ENCODE data around the gene POLL.

The POLL gene

DNA sequence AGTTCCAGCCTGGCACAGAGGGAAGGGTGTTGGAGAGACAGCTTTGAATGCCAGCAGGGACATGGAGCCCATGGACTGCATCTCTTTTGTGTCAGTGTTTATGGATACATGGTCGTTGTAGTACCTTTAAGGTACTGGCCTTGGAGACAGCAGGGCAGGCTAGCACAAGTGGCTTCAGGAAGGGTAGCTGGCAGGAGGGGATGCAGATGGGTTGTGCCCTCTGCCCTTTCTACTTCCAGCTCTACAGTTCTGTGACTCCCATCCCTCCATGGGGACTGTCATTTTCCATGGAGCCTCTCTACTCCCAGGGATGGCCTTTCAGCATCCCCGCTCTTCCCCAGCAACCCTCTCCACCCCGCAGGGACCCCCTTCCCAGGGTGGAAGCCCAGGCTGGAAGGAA lies 25.1 kb downstream of the POLL start:
- H3K4me3 ChIP-seq (ENCODE audit: low read depth, low read length): no peak overlapping the region
- TF ChIP-seq, protein P1, sequence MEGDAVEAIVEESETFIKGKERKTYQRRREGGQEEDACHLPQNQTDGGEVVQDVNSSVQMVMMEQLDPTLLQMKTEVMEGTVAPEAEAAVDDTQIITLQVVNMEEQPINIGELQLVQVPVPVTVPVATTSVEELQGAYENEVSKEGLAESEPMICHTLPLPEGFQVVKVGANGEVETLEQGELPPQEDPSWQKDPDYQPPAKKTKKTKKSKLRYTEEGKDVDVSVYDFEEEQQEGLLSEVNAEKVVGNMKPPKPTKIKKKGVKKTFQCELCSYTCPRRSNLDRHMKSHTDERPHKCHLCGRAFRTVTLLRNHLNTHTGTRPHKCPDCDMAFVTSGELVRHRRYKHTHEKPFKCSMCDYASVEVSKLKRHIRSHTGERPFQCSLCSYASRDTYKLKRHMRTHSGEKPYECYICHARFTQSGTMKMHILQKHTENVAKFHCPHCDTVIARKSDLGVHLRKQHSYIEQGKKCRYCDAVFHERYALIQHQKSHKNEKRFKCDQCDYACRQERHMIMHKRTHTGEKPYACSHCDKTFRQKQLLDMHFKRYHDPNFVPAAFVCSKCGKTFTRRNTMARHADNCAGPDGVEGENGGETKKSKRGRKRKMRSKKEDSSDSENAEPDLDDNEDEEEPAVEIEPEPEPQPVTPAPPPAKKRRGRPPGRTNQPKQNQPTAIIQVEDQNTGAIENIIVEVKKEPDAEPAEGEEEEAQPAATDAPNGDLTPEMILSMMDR (IDR thresholded peaks at IDR 0.05; ENCODE audit: low read depth, low read length): no peak

DNA sequence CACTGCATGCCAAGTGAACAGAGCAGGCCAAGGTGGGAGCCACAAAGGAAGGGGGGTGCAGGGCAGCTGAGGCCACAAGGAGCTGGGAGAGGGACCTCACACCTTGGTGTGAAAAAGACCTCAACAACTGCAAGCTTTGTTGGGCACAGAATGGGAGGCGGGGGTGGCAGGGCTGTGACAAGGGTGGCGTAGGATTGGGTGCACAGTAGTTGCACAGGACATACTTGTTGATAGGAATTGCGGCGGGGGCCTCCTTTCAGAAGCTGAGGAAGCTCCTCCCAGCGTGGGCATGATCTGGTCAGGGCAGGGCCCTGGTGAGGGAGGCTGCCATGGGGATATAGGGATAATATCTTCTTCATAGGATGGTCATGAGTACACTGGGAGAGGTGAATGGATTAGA lies 25.8 kb downstream of the POLL start:
- TF ChIP-seq, protein P1 (IDR thresholded peaks at IDR 0.05; ENCODE audit: low read depth, low read length): no peak
- no peak overlapping the region for H3K4me3 ChIP-seq (ENCODE audit: low read depth, low read length)

DNA sequence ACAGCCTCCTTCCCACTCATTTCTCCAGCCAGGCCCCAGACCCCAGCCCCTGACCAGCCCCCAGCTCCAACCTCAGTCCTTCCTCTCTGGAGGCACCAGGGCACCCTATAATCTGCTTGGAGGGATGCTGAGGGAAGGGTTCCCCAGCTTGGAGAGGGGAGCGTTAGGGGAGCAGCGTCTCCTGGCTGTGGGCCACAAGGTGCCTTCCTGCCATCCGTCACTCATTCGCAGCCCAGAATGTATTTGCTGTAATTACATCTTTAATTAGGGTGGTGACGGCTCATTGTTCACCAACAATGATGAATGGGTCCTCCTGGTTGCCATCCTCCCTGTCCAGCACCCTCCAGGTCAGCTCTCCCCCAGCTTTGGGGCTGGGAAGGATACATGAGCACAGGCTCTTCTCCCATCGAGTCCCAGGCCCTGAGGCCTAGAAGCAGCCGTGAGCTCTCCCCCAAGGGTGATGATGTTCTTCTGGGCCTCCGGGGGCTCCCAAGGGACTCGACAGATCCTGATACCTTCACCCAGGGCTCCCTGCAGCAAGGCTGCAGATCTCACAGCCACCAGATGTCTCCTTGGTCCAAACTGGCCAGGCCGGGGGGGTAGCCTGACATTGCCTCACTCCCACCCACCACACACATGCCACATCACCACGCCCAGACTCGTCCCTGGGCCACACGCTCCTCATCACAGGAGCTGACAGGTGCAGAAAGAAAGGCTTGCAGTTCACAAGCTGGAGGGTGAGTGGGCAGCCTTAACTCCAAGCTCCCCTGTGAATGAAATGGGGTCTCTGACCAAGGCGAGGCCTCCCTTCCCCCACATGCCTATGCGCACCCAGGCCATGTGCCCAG lies 26.8 kb downstream of the POLL start:
- TF ChIP-seq, protein P1 (IDR thresholded peaks at IDR 0.05; ENCODE audit: low read depth, low read length): no peak
- no peak overlapping the region for H3K4me3 ChIP-seq (ENCODE audit: low read depth, low read length)

DNA sequence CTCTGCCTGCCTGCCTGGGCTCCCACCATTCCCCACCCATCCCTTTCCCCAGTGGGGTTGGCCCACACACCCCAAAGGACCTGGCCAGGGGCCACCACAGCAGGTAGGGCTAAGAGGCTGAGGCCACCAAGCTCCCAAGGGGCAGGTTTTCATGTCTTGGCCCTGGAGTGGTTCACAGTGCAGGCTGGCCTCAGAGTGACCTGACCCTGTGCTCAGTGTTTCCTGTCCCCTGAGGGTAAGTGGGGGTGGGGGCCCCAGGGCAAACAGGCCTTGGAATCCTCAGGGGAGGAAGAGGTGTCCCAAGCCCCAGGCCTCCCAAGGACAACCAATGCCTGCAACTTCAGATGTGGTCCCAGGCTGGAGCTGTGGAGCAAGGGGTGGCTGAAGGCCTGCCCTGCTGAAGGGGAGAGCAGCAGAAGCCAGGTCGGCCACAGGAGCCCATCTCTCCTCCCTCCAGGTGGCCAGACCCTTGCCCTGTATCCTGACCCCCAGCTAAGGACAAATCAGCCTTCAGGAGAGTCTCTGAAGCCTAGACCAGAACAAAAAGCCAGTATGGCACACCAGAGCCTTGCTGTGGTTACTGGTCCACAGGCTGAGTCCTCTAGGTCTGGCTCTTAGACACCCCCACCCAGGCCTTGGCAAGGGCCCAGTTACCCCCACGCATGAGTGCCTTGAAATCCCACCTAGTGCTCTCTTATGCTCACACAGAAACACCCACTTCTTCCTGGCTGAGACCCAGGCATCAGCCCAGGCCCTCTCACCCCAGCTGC lies 27.6 kb downstream of the POLL start:
- TF ChIP-seq, protein P1 (IDR thresholded peaks at IDR 0.05; ENCODE audit: low read depth, low read length): no peak
- no peak overlapping the region for H3K4me3 ChIP-seq (ENCODE audit: low read depth, low read length)

DNA sequence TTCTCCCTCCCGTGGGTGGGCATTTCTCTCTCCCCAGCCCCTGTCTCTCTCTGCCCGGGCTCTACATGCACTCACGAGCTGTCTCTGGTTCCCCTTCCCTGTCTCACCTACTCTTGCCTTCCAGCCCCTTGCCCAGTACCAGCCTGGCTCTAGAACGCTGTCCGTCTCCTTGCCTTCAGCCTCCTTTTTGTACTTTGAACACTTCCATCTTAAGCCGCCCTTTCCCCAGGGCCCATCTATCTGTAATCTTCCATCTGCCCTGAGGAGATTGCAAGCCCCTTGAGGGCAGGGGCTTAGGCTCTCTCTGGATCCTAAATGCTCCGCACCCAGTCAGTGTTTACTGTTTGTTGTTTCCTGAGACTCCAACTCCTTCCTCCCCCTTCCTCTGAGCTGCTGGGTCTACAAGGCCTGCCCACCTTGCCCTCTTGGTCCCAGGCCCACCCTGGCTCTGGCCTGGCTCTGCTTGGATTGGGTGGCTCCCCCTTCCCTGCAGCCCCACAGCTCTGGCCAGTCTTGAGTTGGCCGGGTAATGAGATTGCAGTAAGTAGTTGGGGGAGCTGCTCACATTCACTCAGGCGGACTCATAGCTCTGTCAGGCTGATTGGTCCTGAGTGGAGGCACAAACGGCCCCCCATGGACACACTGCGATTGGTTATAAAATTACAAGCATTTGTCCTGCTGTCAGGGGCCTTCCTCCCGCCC lies 28.3 kb downstream of the POLL start:
- H3K4me3 ChIP-seq (ENCODE audit: low read depth, low read length): no peak overlapping the region

DNA sequence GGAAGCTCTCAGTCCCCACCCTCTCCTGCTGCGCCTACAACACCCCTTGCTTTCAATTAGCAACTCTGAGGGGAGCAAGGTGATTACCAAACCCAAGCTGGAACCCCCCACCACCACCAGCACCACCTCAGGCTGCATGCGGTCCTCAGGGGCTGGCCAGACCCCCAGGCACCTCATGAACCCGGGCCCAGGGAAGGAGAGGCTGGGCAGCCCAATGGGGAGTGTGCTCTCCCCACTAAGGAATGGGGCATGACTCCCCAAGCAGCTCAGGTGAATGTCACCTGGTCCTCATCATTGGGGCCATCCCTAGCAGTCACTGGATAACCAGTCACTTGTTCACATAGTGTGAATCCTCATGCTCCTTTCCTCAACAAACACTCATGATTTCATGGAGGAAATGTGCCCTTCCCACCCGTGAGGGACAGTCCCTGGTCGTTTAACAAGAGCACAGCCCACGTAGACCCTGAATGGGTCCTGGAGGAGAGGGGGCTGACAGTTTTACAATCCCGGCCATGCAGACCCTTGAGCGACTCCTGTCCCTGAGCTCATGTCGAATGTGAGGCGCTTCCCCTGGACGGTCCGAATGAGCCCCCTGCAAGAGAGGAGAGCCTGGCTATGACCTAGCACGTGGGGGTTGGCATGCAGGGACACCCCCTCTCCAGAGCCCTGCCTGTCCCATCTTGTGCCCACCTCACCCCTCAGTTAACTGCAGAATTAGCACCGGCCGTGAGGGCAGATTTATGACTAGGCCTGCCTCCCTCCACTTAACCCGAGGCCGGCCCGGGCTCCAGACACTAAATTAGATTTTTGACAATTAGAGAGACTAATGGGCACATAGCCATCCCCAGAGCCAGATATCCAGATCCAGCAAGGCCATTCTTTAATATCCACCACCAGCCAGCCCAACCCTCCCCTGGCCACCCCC lies 29.1 kb downstream of the POLL start:
- TF ChIP-seq, protein P1 (IDR thresholded peaks at IDR 0.05; ENCODE audit: low read depth, low read length): no peak
- H3K4me3 ChIP-seq (ENCODE audit: low read depth, low read length): no peak overlapping the region

More for the DNA sequence above, 28.3 kb downstream of the POLL start:
- TF ChIP-seq, protein P1 (IDR thresholded peaks at IDR 0.05; ENCODE audit: low read depth, low read length): no peak

Measured in WI38 (cell line).